IPS DF 19.7 (cell line): Measurements from ENCODE around the gene TMEM255B.
"Not testable (repeated sequence)": the region's sequence is repeated elsewhere in the genome, so short reads cannot be mapped to it uniquely, and the experiment has no call there.

Experiments
- DNase-seq: peaks from one replicate; pipeline ENCODE4 v3.0.0-alpha.2; 2013; ENCODE audit warnings: low read depth, low spot score

Gene TMEM255B

DNA sequence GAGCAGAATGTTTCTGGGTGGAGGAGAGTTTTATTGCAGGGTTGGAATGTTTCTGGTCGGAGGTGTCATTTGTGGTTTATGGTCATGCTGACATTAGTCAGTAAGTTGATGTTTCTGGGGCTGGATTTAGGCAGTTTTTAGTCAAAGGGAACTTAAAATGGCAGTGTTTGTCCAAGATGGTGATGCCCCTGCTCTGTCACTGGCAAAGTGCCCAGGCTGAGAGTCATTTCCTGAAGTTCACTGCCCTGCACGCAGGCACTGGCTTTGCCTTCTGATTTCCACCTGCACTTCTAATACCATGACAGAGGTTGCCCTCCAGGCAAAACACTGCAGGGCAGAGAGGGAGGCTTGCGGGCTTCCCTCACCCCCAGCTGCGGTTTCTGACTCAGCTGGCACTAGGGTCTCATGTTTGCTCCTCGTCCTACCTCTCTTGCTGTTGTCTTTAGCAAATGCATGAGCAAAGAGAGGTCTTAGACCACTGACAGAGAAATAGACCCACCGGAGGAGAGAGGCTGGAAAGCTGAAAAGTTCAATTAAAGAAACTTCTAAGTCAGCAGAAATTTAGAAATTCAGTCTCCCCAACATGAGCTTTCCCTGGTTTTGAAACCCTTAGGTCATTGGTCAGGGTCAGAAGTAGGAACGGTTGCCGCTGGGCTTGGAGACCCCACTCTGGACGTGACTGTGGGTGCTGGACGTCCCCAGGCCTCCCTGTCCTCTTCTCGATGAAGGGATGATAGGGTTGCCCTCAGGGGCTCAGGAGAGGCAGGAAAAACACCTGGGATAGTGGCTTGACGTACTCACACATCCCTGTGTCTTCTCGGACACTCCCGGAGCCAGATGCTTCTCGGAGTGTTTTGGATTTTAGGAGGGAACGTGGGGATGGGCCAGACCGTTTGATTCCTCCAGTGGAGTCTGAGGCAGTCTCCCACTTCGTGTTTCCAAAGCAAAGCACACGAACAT lies 26.3 kb downstream of the TMEM255B start:
- DNase-seq: no peak

DNA sequence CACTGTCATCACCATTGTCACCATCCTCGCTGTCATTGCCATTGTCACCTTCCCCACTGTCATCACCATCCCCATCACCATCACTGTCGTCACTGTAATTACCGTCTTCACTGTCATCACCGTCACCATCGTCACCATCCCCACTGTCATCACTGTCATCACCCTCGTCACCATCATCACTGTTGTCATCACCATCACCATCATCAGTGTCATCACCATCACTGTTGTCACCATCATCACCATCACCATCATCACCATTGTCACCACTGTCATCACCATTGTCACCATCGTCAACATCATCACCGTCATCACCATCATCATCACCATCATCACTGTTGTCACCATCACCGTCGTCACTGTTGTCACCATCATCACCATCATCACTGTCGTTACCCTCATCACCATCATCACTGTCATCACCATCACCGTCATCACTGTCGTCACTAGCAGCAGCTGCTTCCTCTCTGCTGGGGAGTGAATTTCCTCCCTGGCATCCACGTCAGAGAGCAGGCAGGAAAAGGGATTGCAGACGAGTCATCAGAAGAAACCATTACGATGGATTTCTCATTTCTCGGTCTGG lies 27.3 kb downstream of the TMEM255B start:
- DNase-seq: no peak

GRCh38 chr13:113787694-113788093 lies 28.7 kb downstream of the TMEM255B start:
- no peak for DNase-seq

DNA sequence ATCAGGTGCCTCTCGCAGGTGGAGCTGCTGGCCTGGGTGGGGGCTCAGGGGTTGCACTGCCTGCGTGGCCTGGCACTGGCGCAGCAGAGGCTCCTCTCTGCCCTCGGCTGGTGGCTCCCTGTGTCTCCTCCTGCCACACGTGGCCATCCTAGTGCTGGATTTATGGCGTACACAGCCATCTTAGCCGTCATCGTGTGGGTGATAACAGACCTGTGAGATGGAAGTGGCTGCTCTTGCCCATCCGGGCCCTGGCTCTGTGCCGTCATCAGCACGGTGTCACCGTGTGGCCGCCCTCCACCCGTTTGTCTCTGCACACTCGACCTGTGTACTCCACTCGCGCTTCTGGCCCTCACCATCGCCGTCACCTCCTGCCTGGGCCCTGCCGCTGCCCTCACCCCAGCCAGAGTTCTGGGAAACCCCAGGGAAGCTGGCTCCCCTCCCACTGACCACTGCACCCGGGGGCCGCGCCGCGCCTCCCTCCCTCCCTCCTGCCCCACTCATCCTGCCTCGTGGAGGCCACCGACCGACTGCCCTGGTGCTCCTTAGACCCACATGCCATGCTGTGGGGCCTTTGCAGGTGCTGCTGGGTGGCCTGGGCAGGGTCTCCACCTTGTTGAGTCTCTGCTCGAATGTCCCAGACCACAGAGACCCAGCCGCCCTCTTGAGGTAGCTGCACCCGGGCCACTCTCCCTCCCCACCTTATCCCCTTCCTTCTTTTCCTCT lies 29.5 kb downstream of the TMEM255B start:
- no peak for DNase-seq

DNA sequence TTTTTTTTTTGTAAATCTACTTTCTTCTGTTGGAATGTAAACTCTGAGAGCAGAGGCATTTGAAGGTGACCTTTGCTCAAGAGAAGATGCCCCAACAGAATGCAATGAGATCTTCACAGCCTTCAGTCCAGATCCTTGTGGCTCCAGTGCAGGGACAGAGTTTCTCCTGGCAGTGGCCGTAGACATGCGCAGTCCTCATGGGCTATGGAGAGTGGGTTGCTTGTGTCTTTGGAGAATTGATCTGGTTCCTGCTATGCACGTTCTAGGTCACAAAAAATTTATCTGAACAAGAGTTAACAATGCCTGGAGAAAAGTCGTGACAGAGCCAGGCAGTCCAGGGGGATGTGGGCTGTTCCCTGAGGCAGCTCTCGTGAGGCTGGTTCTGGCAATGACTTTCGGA lies 30.1 kb downstream of the TMEM255B start:
- no peak for DNase-seq

- not testable (repeated sequence) for DNase-seq
Observed at GRCh38 chr13:113789931-113790330, 30.9 kb downstream of the TMEM255B start.

- no peak for DNase-seq
Observed at GRCh38 chr13:113791226-113791625, 32.2 kb downstream of the TMEM255B start.

GRCh38 chr13:113791761-113792160 lies 32.7 kb downstream of the TMEM255B start:
- no peak for DNase-seq

GRCh38 chr13:113792236-113792770 lies 33.3 kb downstream of the TMEM255B start:
- DNase-seq: no peak

- no peak for DNase-seq
Observed at GRCh38 chr13:113792886-113793717, 34.1 kb downstream of the TMEM255B start.

GRCh38 chr13:113793718-113794085 lies 34.7 kb downstream of the TMEM255B start:
- no peak for DNase-seq

- no peak for DNase-seq
Observed at GRCh38 chr13:113794086-113794485, 35.1 kb downstream of the TMEM255B start.

DNA sequence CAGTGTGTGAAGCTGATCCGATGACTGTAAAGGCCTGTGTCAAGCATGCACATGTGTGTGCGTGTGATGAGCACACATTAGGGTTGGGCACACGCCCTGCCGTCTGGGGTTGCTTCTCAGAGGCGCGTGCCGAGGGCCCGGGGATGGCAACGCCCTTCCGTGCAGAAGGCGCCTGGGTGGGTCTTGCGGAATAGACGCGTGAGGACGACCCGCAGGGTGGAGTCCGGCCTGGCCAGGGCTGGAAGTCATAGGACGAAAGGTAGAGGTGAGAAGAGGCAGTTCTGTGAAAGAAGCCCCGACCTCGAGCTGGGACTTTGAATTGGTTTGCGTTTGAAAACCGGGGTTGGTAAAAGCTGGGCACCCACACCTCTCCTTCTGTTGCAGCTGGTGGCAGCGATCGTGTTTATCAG lies 35.7 kb downstream of the TMEM255B start:
- no peak for DNase-seq

DNA sequence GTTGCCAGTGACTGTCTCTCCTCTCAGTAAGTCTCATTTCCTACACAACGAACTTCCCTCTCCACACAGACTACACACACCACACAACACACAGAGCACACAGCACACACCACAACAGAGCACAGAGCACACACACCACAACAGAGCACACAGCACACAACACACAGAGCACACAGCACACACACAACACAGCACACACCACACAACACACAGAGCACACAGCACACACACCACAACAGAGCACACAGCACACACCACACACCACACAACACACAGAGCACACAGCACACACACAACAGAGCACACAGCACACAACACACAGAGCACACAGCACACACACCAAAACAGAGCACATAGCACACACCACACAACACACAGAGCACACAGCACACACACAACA lies 36.3 kb downstream of the TMEM255B start:
- not testable (repeated sequence) for DNase-seq

DNA sequence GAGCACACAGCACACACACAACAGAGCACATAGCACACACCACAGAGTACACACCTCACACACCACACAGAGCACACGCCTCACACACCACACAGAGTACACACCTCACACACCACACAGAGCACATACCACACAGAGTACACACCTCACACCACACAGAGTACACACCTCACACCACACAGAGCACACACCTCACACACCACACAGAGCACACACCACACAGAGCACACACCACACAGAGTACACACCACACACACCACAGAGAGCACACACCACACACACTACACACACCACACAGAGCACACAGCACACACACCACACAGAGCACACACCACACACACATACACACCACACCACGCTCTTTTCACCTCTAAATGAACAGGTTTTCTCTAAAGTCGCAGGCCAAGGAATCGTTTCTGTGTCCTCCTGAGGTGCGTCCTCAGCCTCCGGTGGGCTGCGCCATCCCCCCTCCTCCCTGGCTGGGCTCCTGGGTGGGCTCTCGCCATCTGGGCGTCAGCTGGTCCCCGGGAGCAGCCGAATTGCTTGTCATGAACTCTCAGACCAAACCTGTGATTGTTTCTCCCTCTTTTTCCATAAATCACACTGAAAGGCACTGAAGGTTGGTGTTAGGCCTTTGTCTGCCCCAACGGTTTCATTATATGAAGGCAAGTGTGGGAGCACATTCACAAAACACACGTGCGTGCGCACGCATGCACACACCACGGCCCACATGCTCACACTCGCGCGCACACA lies 37.4 kb downstream of the TMEM255B start:
- no peak for DNase-seq

DNA sequence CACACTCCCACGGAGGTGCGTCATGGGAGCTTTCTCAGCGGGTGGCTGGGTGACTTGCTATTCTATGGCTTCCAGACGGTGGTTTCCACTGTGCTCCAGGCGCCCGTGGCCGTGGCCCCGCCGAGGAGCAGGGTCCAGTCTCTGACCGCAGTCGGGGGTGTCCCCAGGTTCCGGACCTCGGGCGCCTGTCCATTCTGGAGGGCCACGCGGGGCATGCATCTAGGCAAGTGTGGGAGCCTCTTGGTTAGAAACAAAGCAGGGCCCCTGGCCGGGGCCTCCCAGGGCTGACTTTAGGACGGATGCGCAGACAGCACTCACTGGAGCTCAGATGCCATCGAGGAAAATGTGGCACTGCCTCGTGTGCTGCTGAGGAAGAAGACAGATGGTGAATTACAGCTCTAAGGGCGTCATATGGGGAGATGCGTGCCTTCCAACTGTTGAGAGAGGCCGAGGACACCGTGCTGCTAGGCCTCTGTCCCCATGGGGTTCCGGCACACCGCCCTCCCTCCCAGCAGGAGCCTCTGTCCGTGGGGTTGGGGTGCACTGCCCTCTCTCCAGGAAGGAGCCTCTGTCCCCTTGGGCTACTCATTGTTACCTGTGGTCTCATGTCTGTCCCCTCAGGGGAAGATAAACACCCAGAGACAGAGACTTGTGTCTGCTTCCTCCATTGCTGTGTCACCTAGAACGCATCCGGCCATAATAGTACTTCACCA lies 38.1 kb downstream of the TMEM255B start:
- no peak for DNase-seq

- DNase-seq: no peak
Observed at GRCh38 chr13:113798200-113798811, 39.3 kb downstream of the TMEM255B start.

DNA sequence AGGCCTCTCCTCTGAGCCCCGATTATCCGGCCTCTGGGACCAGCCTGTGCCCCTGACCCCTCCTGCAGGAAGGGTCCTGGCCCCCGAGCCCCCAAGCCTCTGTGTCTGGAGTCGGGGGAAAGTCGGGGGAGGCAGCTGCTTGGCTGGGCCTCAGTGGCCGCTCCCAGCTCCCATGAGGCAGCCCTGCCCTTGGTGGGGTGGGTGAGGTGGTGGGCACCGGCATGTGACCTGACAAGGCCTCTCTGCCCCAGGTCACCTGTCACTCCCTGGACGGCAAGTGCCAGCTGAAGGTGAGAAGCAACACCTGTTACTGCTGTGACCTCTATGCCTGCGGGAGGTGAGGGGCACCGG lies 41.5 kb downstream of the TMEM255B start:
- no peak for DNase-seq

GRCh38 chr13:113801289-113801961 lies 42.4 kb downstream of the TMEM255B start:
- no peak for DNase-seq
